Parathyroid adenoma (tissue), 2 donors: ENCODE results near the gene ICAM2.

Source experiments
- H2AFZ ChIP-seq: fragments of 300-600 bp; sonication (generic); one replicate; pipeline ENCODE4 v1.7.0; 2017; ENCODE audit warnings: antibody characterized with exemption, mild to moderate bottlenecking
- H3K27ac ChIP-seq: fragments of 300-600 bp; sonication (generic); one replicate; pipeline ENCODE4 v1.7.0; 2017
- H3K27me3 ChIP-seq: fragments of 300-600 bp; sonication (generic); one replicate; pipeline ENCODE4 v1.7.0; 2017; ENCODE audit warnings: low read length; ENCODE audit not compliant: control insufficient read depth, insufficient read depth
- H3K36me3 ChIP-seq: fragments of 300-600 bp; sonication (generic); one replicate; pipeline ENCODE4 v1.7.0; 2017; ENCODE audit warnings: low read length; ENCODE audit not compliant: control insufficient read depth, insufficient read depth
- H3K4me1 ChIP-seq: fragments of 300-600 bp; sonication (generic); one replicate; pipeline ENCODE4 v1.7.0; 2017; ENCODE audit warnings: control low read depth
- H3K4me2 ChIP-seq: fragments of 300-600 bp; sonication (generic); one replicate; pipeline ENCODE4 v1.7.0; 2017; ENCODE audit warnings: low read length
- H3K4me3 ChIP-seq: fragments of 300-600 bp; sonication (generic); one replicate; pipeline ENCODE4 v1.7.0; 2017; ENCODE audit warnings: low read depth, low read length
- H3K79me2 ChIP-seq: fragments of 300-600 bp; sonication (generic); one replicate; pipeline ENCODE4 v1.7.0; 2017; ENCODE audit warnings: control low read depth
- H3K9ac ChIP-seq: fragments of 300-600 bp; sonication (generic); one replicate; pipeline ENCODE4 v1.7.0; 2017; ENCODE audit warnings: mild to moderate bottlenecking
- H3K9me3 ChIP-seq: fragments of 300-600 bp; sonication (generic); one replicate; pipeline ENCODE4 v1.7.0; 2017; ENCODE audit warnings: low read length; ENCODE audit not compliant: control insufficient read depth
- TF ChIP-seq, protein P1 (sequence below): fragments of 300-600 bp; sonication (generic); IDR thresholded peaks from one replicate; pipeline ENCODE4 v1.7.0; 2017; ENCODE audit warnings: antibody characterized with exemption, mild to moderate bottlenecking
- donor health status: primary hyperparathyroidism.

The ICAM2 gene

DNA sequence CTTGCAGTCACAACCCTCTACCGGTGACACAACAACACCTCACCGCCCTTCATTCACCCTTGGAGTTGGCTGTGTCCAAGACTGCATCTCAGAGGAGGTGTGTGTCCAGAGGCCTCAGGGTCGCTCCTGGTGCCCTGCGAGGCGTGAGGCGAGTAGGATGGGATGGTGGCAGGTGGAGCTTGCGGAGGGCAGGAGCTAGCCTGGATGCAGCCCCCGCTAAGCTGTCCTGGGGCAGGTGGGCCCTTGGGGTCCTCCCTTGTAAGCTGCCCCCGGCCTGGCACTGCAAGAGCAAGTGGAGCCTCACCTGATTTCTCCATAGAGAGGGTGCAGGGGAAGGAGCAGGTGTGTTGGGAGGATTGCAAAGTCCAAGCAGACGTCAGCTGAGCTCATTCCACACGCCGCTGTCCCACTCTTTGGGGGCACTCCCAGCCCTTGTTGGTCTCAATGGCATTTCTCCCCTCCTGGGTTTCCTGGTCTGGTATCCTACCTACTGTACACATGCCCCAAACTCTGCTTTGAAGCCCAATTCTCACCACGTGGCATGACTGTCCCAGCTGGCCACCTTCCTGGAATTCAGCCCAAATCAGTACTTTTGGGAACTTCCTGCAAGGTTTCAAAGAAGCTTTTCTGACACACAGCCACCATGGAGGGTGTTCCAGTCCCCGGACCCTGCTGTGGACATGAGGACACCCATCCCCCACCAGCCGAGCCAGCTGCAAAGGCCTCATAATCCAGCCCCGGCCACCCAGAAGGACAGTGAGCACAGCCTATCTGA, 18.1 kb upstream of the ICAM2 start:
- Histone ChIP-seq H2AFZ (no peak overlapping the region), H3K9me3 (no peaks in the 10 kb centered on the region), H3K27me3 (no peaks in the 10 kb centered on the region), H3K4me1 (no peaks in the 10 kb centered on the region), H3K27ac (no peak overlapping the region), H3K4me2 (no peak overlapping the region), H3K9ac (no peak overlapping the region), H3K4me3 (no peak overlapping the region), H3K36me3 (no peaks in the 10 kb centered on the region), H3K79me2 (no peaks in the 10 kb centered on the region)
- TF ChIP-seq, protein P1, sequence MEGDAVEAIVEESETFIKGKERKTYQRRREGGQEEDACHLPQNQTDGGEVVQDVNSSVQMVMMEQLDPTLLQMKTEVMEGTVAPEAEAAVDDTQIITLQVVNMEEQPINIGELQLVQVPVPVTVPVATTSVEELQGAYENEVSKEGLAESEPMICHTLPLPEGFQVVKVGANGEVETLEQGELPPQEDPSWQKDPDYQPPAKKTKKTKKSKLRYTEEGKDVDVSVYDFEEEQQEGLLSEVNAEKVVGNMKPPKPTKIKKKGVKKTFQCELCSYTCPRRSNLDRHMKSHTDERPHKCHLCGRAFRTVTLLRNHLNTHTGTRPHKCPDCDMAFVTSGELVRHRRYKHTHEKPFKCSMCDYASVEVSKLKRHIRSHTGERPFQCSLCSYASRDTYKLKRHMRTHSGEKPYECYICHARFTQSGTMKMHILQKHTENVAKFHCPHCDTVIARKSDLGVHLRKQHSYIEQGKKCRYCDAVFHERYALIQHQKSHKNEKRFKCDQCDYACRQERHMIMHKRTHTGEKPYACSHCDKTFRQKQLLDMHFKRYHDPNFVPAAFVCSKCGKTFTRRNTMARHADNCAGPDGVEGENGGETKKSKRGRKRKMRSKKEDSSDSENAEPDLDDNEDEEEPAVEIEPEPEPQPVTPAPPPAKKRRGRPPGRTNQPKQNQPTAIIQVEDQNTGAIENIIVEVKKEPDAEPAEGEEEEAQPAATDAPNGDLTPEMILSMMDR: no peak

- TF ChIP-seq, protein P1: no peak
- Histone ChIP-seq H3K79me2 (no peaks in the 10 kb centered on the region), H3K4me1 (no peaks in the 10 kb centered on the region), H3K4me2 (no peak overlapping the region), H3K9ac (no peak overlapping the region), H3K27ac (no peak overlapping the region), H3K4me3 (no peak overlapping the region), H3K27me3 (no peaks in the 10 kb centered on the region), H3K36me3 (no peaks in the 10 kb centered on the region), H2AFZ (no peak overlapping the region), H3K9me3 (no peaks in the 10 kb centered on the region)
These were observed 17.4 kb upstream of the ICAM2 start for GRCh38 chr17:64037802-64038201.

GRCh38 chr17:64037180-64037579, 16.7 kb upstream of the ICAM2 start:
- H3K4me3 ChIP-seq: no peak overlapping the region
- no peaks in the 10 kb centered on the region for H3K9me3 ChIP-seq
- no peaks in the 10 kb centered on the region for H3K36me3 ChIP-seq
- no peak overlapping the region for H3K27ac ChIP-seq
- no peaks in the 10 kb centered on the region for H3K27me3 ChIP-seq
- TF ChIP-seq, protein P1: no peak
- no peaks in the 10 kb centered on the region for H3K4me1 ChIP-seq
- no peak overlapping the region for H2AFZ ChIP-seq
- no peaks in the 10 kb centered on the region for H3K79me2 ChIP-seq
- no peak overlapping the region for H3K9ac ChIP-seq
- no peak overlapping the region for H3K4me2 ChIP-seq

GRCh38 chr17:64036198-64036922, 15.9 kb upstream of the ICAM2 start:
- H3K4me3 ChIP-seq: no peak overlapping the region
- H3K4me1 ChIP-seq: no peaks in the 10 kb centered on the region
- no peaks in the 10 kb centered on the region for H3K27me3 ChIP-seq
- no peak overlapping the region for H3K9ac ChIP-seq
- no peaks in the 10 kb centered on the region for H3K9me3 ChIP-seq
- no peak overlapping the region for H2AFZ ChIP-seq
- H3K79me2 ChIP-seq: no peaks in the 10 kb centered on the region
- no peaks in the 10 kb centered on the region for H3K36me3 ChIP-seq
- no peak overlapping the region for H3K4me2 ChIP-seq
- TF ChIP-seq, protein P1: no peak
- H3K27ac ChIP-seq: no peak overlapping the region
